Ishikawa (cell line): ENCODE results near the gene MECR.

Experiments
- EP300 ChIP-seq: IDR thresholded peaks from 2 replicates; pipeline ENCODE4 v1.6.1; 2012; ENCODE audit warnings: borderline replicate concordance
- MAX ChIP-seq: IDR thresholded peaks from 2 replicates; pipeline ENCODE4 v1.6.1; 2012
- RAD21 ChIP-seq: IDR thresholded peaks from 2 replicates; pipeline ENCODE4 v1.6.1; 2012; ENCODE audit warnings: low read depth
- REST ChIP-seq: IDR thresholded peaks from 2 replicates; pipeline ENCODE4 v1.6.1; 2012; ENCODE audit warnings: low read depth, mild to moderate bottlenecking
- TAF1 ChIP-seq: IDR thresholded peaks from 2 replicates; pipeline ENCODE4 v1.6.1; 2012; ENCODE audit warnings: low read depth, mild to moderate bottlenecking
- TEAD4 ChIP-seq: IDR thresholded peaks from 2 replicates; pipeline ENCODE4 v1.6.1; 2012

GRCh38 chr1:29270929-29271521, 40.3 kb upstream of the MECR start:
- TF ChIP-seq REST (no peak), EP300 (no peak), TAF1 (no peak), TEAD4 (no peak), RAD21 (no peak), MAX (no peak)
